ENCODE data around the gene KLHL40. TPM values are rescaled to one million over a fixed set of nuclear protein-coding genes. Genes with fewer than 3 reads are reported as not detected.

Gene KLHL40
- total and polyA plus RNA-seq, 8 donors: 0.12 TPM; not detected in 7

DNA sequence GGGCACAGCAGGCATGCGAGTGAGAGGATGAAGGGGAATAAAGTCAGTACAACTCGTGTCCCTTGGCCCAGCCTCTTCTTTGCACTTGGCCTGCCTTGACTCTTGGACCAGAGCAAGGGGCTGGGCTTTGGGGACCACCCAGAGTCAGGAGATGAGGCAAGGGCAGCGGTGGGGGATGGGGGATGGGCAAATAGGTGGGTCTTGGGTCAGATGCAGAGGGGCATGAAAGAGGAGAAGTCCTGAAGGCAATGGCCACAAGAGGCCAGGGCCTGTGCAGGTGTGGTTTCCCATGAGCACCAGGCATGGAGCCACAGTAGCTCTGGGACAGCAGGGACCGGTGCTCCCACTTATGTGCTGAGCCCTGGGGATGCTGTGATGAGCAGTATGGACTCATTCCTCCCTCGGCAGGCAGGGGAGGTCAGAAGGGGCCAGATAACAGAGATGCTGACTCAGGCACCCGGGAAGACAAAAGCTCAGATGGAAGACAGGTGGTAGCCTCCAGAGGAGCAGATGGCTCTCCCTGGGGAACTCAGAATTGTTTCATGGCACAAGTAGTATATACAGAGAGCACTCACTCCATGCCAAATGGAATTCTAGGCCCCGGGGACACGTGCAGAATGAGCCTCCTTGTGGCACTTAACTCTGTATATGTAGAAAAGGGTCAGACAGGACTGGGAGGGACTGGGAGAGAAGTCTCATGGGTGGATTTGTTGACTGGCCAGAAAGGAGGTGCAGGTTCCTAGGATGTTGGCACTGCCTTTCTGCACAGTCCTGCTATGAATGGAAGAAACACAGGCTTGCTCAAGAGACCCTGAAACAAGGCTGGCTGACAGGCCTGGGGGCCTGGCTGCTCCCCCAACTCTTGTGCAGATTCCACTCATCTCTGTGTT is 17.6 kb upstream of the KLHL40 start:
- DNase-seq (peak in 1 of 6 donors; percentile 41), ATAC-seq (peak in 1 of 4 donors; percentile 5)

DNA sequence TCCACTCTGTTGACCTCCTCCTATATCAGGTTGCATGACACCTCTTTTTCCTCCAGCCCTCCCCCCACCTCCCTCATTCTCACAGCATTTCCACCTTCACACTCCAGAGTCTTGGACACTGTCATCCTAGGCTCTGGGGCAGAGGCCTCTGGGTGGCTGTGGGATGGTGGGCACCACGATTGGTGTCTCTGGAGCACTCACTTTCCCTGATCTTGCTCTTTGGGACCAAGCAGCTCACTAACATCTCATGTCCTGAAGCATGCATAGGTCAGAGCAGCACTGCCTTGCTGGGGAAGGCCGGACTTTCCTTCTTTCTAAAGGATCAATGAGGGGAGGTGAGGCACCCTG is 16.9 kb upstream of the KLHL40 start:
- ATAC-seq: no peak

More for the DNA sequence above, 17.6 kb upstream of the KLHL40 start:
- Histone ChIP-seq H3K27ac (no peak overlapping the region), H3K36me3 (no peaks in the 10 kb centered on the region), H3K4me3 (no peak overlapping the region), H3K4me1 (no peaks in the 10 kb centered on the region), H3K9me3 (no peaks in the 10 kb centered on the region), H3K27me3 (no peaks in the 10 kb centered on the region)
- no peak for FAIRE-seq
- 42 to 47% methylated on average over 8 of the region's 8 CpGs for whole genome bisulfite sequencing, 2 donors
- TF ChIP-seq, protein P1, sequence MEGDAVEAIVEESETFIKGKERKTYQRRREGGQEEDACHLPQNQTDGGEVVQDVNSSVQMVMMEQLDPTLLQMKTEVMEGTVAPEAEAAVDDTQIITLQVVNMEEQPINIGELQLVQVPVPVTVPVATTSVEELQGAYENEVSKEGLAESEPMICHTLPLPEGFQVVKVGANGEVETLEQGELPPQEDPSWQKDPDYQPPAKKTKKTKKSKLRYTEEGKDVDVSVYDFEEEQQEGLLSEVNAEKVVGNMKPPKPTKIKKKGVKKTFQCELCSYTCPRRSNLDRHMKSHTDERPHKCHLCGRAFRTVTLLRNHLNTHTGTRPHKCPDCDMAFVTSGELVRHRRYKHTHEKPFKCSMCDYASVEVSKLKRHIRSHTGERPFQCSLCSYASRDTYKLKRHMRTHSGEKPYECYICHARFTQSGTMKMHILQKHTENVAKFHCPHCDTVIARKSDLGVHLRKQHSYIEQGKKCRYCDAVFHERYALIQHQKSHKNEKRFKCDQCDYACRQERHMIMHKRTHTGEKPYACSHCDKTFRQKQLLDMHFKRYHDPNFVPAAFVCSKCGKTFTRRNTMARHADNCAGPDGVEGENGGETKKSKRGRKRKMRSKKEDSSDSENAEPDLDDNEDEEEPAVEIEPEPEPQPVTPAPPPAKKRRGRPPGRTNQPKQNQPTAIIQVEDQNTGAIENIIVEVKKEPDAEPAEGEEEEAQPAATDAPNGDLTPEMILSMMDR (IDR thresholded peaks at IDR 0.05): no peak
- intact Hi-C loops (cut with DNase I): no loop called here

DNA sequence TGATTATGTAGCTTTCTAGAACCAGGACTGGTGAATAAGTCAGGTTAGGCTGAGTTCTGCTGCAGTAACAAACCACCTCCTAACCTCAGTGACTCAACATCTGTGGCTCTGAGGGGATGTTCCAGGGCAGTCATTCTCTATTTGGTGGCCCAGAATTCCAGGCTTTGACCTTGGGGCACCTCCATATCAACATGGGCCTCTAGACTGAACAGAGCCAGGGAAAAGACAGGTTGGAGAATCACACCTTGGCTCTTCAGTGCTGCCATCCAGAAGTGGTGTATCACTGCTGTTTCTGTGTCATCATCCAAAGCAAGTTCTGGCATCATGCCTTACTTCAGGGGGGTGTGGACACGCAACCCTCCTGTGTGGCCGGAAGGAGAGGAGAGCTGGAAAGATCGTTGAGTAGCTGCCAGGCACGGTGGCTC is 16.5 kb upstream of the KLHL40 start:
- Histone ChIP-seq H3K27ac (no peak overlapping the region), H3K4me1 (no peaks in the 10 kb centered on the region), H3K27me3 (no peaks in the 10 kb centered on the region), H3K36me3 (no peaks in the 10 kb centered on the region), H3K9me3 (no peaks in the 10 kb centered on the region), H3K4me3 (no peak overlapping the region)
- TF ChIP-seq, protein P1 (IDR thresholded peaks at IDR 0.05): no peak
- intact Hi-C loops (cut with DNase I): no loop called here
- 72 to 84% methylated on average over 4 of the region's 4 CpGs for WGBS, 2 donors
- ATAC-seq (no peak), FAIRE-seq (no peak), DNase-seq (no peak)

More for the DNA sequence above, 16.9 kb upstream of the KLHL40 start:
- DNase-seq (peak in 1 of 6 donors; percentile 35), FAIRE-seq (no peak)
- Histone ChIP-seq H3K27me3 (no peaks in the 10 kb centered on the region), H3K4me3 (no peak overlapping the region), H3K27ac (no peak overlapping the region), H3K4me1 (no peaks in the 10 kb centered on the region), H3K9me3 (no peaks in the 10 kb centered on the region), H3K36me3 (no peaks in the 10 kb centered on the region)
- intact Hi-C loops (cut with DNase I): no loop called here
- TF ChIP-seq, protein P1 (IDR thresholded peaks at IDR 0.05): no peak
- WGBS, 2 donors: 84 to 85% methylated on average over 2 of the region's 2 CpGs

DNA sequence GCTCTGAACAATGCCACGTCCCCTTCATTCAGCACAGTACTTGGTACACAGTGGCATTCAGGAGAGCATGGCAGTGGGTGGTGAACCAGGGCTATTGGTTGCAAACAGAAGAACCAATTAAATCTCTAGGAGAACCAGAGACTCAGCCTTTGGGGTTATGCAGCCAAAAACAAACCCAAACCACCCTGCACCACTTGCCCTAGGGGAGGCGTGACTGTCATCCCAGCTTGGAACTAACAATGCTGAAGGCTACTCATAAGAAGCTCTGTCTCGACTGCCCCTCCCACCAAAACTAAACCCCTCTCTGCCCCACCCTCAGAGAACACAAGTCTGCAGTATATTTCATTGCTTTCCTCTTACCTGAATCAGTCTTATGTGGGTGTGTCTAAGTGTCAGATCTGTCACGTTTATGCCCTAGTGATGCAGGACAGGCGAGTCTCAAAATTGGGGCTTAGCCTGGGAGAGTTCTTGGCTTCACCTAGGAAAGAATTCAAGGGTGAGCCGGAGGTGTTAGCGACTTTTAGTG is 15.2 kb upstream of the KLHL40 start:
- TF ChIP-seq, protein P1 (IDR thresholded peaks at IDR 0.05): no peak
- H3K4me1 ChIP-seq: no peaks in the 10 kb centered on the region
- no peak overlapping the region for H3K27ac ChIP-seq
- WGBS, 2 donors: 62 to 68% methylated on average over 7 of the region's 7 CpGs
- H3K27me3 ChIP-seq: no peaks in the 10 kb centered on the region
- no peak overlapping the region for H3K4me3 ChIP-seq
- H3K9me3 ChIP-seq: no peaks in the 10 kb centered on the region
- no peak for DNase-seq
- FAIRE-seq: no peak
- no peaks in the 10 kb centered on the region for H3K36me3 ChIP-seq
- intact Hi-C loops (cut with DNase I): no loop called here
- ATAC-seq: no peak

DNA sequence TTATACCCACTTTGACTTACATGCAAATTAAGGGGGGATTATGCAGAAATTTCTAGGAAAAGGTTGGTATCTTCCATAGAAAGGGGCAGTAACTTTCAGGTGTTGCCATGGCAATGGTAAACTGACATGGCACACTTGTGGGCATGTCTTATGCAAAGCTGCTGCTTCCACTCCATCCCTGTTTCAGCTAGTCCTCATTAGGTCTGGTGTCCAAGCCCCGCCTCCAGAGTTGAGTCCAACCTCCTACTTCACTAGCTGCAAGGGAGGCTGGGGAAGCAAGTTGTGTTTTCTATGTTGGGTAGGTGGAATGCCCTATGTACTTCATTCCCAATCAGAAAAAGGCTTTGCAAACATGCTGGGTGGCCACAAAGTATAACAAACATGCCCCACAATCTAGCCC is 14.7 kb upstream of the KLHL40 start:
- Histone ChIP-seq H3K36me3 (no peaks in the 10 kb centered on the region), H3K4me1 (no peaks in the 10 kb centered on the region), H3K27me3 (no peaks in the 10 kb centered on the region), H3K9me3 (no peaks in the 10 kb centered on the region), H3K27ac (no peak overlapping the region), H3K4me3 (no peak overlapping the region)
- FAIRE-seq: no peak
- DNase-seq: no peak
- intact Hi-C loops (cut with DNase I): no loop called here
- WGBS, 2 donors: 80 to 85% methylated on average over 1 of the region's 1 CpG
- TF ChIP-seq, protein P1 (IDR thresholded peaks at IDR 0.05): no peak
- no peak for ATAC-seq

Measured in pancreas (tissue), 10 donors.